ENCODE measurements around the gene FMC1.
"Not testable (repeated sequence)": the region's sequence is repeated elsewhere in the genome, so short reads cannot be mapped to it uniquely, and the experiment has no call there.

FMC1 gene, protein sequence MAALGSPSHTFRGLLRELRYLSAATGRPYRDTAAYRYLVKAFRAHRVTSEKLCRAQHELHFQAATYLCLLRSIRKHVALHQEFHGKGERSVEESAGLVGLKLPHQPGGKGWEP

DNA sequence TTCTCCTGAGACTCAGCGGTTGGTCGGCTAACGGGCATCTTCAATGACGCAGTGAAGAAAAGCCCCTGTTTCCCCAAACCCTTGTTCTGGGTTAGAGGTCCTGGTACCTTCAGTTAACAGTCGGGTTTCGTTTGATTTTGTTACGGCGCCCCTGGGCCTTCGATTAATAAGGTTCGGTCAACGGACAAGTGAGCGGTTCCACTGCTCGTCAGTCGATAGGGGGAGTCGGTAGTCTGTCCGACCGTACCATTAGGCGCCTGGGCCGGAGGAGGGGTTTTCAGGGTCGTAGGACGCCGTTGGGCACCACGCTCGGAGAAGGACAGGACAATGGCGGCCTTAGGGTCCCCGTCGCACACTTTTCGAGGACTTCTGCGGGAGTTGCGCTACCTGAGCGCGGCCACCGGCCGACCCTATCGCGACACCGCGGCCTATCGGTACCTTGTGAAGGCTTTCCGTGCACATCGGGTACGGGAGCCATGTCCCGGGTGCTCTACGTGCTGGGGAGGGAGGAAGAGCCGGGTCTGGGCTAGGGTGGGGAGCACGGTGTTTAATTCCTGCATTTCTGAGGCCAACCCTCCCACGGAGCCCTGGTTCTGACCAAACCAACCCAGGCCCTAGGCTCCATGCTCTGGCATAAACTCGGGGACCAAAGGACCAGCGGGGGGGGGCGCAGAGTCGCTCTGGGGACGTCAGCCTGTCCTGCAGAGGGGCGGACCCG is at the start of gene FMC1:
Gene FMC1, plus strand, starts transcription at position 280 of the 718 bp plus-strand sequence. Its CDS starts 48 bp downstream, at position 328.
- in situ Hi-C loops (cut with HindIII; ENCODE audit: low sequenced_read_pairs) = no loop called here

DNA sequence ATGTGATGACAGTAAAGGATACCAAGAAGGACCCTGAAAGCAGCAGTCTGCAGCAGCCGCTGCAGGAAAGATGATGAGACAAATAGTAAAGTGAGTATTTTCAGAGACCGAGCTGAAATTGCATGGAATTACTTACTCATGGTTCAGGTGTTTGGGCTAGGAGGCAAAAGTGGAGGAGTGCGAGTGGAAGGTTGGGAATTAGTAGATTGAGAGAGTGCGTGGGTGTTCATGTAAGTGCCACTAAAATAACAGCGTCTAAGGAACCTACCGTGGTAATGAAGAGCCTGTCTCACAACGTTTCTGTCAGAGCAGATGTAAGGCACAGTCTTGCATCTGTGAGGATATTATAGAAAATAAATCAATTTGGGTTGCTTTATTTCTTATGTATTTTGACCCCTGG is 48.3 kb upstream of the FMC1 start:
- in situ Hi-C loops (cut with HindIII; ENCODE audit: low sequenced_read_pairs) = no loop called here

DNA sequence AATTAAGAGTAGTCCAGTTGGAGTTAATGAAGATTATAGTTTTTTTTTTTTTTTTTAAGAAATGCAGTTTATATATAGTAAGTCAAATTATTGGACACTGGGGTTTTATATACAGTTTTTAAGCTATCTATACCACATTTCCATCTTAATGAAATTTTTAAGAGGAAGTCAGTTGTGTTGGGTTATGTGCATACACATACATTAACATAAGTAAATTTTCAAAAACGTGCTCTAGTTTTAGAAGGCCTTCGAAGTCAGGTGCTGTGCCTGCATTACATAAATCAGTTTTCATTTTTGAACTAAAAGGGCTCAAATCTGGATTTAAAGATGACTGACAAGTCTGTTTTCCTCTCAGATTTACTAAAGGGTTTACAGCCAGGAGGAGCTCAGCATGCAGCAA is 47.6 kb upstream of the FMC1 start:
- in situ Hi-C loops (cut with HindIII; ENCODE audit: low sequenced_read_pairs) = no loop called here

DNA sequence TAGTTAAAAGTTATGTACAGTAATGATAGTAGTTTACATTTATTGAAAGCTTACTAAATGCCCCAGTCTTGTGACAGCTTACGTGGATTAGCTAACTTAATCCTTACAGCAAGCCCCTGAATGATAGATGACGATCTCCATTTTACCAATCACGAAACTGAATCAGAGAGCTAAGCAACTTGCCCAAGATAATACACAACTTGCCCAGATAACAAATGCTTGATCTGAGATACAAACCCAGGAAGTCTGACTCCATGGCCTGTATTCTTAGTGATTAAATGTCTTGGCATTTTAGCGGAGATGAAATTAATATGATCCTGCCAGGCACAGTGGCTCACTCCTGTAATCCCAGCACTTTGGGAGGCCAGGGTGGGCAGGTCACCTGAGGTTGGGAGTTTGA is 46.9 kb upstream of the FMC1 start:
- in situ Hi-C loops (cut with HindIII; ENCODE audit: low sequenced_read_pairs) = no loop called here

DNA sequence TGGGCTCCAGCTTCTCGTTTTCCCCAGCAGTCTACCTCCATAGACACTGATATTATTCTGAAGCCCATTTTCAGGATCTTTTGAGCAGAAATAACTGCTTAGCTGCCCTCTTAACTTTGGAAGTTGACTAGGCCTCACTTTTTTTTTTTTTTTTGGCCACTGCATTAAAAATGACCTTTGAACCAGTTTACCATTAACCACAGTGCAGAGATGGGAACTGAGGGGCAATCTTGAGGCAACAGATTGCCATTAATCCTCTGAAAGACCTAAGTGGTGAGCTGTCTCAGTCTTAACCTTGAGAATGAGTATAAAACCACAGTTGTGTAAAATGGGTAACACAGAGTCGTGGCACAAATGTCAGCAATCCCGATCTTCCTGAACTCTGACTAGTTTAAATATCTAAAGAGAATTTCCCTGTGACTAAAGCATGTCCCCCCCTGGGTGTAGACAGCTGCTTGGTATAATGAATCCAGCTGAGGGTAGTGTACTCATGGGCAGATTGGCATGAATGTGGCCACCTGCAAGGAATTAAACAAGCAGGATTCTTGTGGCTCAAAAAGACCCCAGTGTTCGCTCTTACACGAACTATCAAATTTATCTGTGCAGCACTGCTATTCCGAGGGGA is 46.1 kb upstream of the FMC1 start:
- in situ Hi-C loops (cut with HindIII; ENCODE audit: low sequenced_read_pairs) = no loop called here

DNA sequence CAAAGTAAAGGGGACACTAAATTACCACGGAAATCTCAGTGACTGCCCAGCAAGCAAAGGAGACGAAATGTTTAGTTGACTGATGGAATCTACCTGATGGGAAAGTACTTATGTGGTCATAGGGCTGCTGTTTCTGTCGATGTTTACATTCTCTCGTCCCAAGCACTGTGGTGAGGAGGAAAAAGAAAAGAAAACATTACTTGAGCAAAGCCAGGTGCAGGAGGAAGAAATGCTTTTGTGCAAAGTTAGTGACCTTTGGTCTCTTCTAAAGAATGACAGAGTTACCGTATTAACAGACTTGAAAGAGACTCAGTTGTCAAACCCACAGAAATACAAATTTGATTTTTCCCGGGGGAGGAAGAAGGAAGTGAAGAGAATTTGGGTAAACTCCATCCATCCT is 43.3 kb upstream of the FMC1 start:
- in situ Hi-C loops (cut with HindIII; ENCODE audit: low sequenced_read_pairs) = no loop called here

DNA sequence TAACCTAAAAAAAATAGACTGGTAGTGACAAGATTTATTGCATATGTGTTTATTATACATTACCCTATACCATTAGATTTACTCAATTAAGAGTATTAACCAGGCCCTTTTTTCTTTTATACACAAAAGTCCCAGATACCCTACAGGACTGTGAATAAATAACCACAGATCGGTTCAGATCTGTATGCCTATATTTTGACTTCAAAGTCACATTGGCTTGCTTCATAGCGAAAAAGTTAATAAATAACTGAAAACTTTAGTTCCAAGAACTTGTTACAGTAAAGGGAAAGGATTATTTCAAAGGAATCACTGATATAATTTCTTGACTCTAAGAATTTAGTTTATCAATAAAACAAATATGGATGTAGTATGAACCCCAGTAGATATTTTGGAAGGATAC is 41.8 kb upstream of the FMC1 start:
- in situ Hi-C loops (cut with HindIII; ENCODE audit: low sequenced_read_pairs) = no loop called here

DNA sequence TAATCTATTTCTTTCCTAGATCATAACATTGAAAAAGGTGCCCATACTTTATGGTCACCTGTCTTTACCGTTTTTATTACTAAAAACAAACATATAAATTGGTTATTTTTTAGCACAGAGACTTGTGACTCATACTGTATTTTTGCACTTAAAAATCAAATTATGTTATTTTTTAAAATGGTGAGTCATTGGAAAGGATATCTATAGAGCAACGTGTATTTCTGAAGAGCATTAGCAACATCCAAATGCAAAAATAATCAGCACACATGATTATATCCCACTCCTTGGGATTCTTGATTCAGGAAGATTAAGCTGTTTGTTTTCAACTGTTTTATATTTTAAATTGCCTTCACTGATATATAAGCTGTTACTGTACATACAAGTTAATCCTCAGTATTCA is 40.7 kb upstream of the FMC1 start:
- in situ Hi-C loops (cut with HindIII; ENCODE audit: low sequenced_read_pairs) = no loop called here

DNA sequence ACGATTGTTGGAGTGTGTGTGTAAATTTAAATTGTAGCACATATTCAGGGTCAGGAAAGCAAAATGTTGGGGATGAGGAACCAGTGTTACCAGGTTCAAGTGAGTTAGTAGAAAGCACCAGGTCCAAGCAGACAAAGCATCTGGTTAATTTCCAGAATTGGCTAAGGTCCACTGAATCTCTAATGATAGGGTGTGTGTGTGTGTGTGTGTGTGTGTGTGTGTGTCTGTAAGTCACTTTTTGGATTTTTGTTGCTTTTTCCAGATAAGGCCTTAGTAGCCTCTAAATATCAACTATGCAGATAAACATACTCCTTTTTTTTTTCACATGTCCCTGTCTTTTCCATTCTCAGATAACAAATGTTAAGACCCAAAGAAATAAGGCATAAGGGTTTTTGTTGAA is 36.6 kb upstream of the FMC1 start:
- in situ Hi-C loops (cut with HindIII; ENCODE audit: low sequenced_read_pairs) = no loop called here

DNA sequence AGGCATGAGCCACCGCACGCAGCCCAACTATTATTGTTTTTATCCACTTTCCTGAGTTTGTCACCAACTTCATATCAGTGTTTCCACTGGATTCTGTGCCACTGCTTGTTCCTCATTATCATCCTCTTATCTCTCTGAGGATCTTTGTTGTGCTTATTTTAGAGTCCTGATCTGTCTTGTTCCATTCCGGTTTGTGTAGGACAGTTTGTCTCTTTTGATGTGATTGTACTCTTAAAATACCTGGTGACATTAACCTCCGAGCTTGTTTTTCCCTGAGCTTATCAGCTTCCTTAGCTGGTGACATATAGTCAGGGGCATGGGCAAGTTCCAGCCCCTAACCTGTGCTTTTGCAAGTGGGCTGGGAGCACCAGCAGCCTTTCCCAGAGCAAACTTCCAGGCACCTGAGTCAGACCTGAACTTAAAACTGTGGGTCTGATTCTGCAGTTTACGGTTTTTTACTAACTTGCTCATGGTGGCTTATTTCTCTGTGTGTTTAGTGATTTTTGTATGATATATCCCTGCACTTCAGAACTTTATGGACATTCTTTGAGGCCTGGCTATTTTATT is 23.1 kb upstream of the FMC1 start:
- in situ Hi-C loops (cut with HindIII; ENCODE audit: low sequenced_read_pairs) = no loop called here

DNA sequence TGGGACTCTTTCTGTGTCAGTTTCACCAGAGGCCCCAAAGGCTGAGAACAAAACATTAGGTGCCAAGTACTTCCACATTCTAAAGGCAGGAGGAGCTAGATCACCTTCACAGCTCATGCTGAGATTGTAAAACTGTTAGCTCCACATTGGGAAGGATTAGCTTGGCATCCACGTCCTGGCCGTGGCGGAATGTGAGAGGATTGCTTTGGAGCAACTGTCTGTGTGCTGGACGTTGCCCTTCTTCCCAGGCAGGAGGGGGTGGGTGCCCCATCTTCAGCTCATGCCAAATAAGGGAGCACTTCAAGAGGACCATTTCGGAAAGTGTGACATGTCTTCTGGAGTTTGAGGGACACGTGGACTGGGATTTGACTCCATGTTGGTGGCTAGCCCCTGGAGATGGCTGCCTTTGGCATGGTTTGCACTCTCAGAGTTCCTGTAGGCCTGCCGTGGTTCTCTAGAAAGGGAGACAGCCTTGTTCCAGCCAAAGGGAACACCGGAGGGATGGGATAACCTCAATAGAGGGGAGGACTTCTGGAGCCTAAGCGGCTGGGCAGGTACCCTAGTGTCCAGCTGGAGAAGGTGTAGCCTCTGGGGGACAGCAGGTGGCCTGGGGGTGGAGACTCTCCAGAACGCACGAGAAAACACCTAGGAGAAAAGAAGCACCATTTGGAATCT is 19.9 kb upstream of the FMC1 start:
- in situ Hi-C loops (cut with HindIII; ENCODE audit: low sequenced_read_pairs) = no loop called here

DNA sequence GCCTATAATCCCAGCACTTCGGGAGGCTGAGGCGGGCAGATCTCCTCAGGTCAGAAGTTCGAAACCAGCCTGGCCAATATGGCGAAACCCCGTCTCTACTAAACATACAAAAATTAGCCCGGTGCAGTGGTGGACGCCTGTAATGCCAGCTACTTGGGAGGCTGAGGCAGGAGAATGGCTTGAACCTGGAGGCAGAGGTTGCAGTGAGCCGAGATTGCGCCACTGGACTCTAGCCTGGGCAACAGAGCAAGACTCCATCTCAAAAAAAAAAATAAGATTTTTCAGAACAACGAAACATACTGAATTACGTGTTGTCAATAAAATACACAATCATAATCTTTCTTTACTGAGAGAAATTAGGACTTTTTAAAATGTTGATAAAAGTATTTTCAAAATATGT is 16.4 kb upstream of the FMC1 start:
- in situ Hi-C loops (cut with HindIII; ENCODE audit: low sequenced_read_pairs) = not testable (repeated sequence)

DNA sequence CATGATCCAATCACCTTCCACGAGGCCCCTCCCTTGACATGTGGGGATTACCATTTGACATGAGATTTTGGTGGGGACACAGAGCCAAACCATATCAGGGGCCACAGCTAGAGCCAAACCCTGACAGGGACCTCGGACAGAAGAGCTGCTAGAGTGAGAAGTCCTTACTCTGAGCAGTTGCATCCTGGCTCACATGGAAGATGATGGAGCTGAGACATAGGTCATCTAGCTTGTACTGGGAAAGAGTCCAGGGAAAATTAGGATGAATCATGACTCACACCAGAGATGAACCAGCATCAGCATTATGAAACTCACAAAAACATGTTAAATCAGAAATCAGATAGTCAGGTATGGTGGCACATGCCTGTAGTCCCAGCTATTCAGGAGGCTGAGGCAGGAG is 12.8 kb upstream of the FMC1 start:
- in situ Hi-C loops (cut with HindIII; ENCODE audit: low sequenced_read_pairs) = no loop called here

DNA sequence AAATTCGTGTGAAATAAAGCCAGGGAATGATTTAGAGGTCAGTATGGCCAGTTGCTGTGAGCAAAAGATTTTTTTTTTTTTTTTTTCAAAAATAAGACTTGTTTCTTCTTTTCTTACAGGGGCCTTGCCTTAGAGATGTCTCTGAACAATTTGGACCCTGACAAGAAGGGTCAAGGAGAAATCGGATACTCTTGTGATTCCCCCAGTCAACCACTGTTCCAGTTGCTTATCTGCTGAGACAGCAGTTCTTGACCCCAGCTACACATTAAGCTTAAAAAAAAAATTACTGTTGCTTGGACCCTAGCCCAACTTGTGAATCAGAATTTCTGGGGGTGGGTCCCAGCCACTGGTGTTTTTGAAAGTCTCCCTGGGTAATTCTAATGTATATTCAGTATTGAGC is 12.0 kb upstream of the FMC1 start:
- in situ Hi-C loops (cut with HindIII; ENCODE audit: low sequenced_read_pairs) = no loop called here

DNA sequence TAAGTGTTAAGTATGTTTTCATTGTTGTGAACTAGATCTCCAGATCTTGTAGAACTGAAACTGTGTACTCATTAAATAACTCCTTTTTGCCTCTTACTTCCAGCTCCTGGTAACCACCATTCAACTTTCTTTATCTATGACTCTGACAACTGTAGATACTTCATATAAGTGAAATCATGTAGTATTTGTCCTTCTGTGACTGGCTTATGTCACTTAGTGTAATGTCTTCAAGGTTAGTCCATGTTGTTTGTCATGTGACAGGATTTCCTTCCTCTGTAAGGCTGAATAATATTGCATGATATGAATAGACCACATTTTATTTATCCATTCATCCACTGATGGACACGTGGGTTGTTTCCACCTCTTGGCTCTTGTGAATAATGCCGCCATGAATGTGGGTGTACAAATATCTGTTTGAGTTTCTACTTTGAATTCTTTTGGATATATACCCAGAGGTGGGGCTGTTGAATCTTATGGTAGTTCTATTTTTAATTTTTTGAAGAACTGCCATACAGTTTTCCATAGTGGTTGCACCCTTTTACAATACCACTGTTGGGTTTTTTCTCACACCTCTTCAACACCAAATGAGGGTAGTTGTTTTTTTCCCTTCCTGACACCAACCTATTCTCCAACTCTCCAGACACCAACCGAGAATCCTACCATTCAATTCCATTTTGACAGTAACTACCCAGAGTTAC is 10.7 kb upstream of the FMC1 start:
- in situ Hi-C loops (cut with HindIII; ENCODE audit: low sequenced_read_pairs) = no loop called here

DNA sequence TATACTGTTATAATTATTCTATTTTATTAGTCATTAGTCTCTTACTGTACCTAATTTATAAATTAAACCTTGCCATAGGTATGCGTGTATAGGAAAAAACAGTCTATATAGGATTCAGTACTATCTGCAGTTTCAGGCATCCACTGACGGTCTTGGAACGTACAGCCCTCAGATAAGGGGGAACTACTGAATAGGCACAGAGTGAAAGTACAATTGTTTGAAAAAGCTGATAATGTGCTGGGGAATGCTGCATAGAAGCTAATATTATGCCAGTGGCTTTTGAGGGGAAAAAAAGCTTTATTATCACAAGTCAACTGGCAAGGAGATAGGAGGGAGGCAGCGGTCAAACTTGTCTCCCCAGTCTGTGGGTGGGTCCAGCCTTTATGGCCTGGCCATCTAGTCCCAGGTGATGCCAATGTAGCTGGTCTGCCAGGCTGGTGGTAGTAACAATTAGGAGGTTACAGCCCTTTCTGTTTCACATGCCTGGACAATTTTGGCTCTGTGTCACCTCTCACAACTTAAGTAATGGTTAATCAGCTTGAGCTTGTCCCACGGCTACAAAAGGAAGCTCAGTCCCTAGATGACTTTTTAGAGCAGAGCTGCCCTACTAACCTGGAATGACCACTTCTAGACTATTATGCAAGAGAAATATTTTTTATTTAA is 8.3 kb upstream of the FMC1 start:
- in situ Hi-C loops (cut with HindIII; ENCODE audit: low sequenced_read_pairs) = no loop called here

DNA sequence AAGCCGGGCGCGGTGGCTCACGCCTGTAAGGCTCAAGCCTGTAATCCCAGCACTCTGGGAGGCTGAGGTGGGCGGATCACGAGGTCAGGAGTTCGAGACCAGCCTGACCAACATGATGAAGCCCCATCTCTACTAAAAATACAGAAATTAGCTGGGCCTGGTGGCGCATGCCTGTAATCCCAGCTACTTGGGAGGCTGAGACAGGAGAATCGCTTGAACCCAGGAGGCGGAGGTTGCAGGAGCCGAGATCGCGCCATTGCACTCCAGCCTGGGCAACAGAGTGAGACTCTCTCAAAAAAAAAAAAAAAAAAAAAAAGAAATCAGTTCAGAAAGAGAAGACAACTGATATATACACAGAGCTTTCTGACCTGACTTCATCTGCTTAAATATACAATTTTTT is 7.7 kb upstream of the FMC1 start:
- in situ Hi-C loops (cut with HindIII; ENCODE audit: low sequenced_read_pairs) = not testable (repeated sequence)

DNA sequence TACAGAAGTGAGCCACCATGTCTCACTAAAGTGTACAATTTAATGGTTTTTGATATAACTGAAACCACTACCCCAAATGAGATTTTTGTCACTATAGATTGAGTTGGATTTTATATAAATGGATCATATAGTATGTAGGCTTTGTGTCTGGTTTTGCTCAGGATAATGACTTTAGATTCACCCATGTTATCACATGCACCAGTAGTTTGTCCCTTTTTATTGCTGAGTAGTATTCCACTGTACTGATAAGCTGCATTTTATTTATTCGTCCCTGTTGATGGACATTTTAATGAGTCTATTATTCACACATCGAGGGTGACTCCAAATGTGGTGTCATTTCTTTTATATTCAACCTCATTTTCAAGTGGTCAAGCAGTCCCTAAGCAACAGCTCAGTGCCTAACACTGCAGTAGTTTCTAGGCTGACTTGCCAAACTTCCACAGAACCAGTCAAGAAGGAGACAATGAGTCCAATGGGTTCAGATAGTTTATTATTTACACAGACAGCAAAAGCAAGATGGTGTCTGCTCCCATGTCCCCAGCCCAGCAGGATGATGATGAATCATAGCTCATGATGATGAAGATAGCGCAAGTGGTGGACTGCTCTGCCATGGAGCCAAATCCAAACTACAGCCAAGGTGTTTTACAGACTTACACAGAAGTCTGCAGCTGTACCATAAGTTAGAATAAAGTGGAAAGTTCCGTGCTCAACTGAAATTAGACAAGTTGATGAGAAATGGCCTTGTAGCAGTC is 6.6 kb upstream of the FMC1 start:
- in situ Hi-C loops (cut with HindIII; ENCODE audit: low sequenced_read_pairs) = no loop called here

DNA sequence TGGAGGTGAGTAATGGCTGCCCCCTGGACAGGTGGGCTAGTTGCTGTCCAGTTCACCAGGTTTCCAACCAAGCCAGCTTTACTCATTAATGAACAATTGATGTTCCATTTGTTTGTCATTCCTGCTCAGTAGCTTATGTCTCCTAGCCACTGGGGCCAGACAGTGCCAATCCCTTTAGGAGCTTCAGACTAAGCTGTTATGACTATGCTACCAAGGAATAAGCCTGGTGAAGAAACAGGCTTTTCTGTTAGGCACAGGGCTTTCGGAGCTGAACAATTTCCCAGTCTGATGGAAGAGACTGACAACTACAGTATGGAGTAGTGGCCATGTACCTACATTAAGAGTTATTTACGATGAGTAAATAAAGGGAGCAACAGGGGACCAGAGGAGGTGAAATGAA is 2.1 kb upstream of the FMC1 start:
- in situ Hi-C loops (cut with HindIII; ENCODE audit: low sequenced_read_pairs) = no loop called here

DNA sequence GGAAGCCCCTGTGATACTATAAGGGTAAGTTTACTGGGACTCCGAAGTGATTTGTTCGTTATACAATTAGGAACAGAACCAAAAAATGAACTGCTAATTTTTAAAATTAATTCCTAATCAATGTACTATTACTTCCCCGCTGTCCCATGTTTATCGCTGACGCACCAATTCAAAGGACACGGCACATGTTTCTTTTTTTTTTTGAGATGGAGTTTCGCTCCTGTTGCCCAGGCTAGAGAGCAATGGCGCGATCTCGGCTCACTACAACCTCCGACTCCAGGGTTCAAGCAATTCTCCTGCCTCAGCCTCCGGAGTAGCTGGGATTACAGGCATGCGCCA is 1.5 kb upstream of the FMC1 start:
- in situ Hi-C loops (cut with HindIII; ENCODE audit: low sequenced_read_pairs) = no loop called here
